ENCODE measurements around the gene PCDHGB6. TPM values are rescaled to one million over a fixed set of nuclear protein-coding genes. Genes with fewer than 3 reads are reported as not detected.
A peak's percentile ranks its signal among the peaks of the same experiment; 100 is the strongest.
"Not testable (repeated sequence)": the region's sequence is repeated elsewhere in the genome, so short reads cannot be mapped to it uniquely, and the experiment has no call there.

The PCDHGB6 gene
- total and polyA plus RNA-seq, 4 donors: 10.0 to 25.7 (median 16.3) TPM

GRCh38 chr5:141388661-141389060 lies 19.2 kb upstream of the PCDHGB6 start:
- no peak overlapping the region for H3K27ac ChIP-seq (ENCODE audit: low read depth, low read length)
- peaks cover 23% of the 10 kb centered on the region for H3K36me3 ChIP-seq (ENCODE audit: control insufficient read depth, insufficient read depth, low read length)
- H3K4me3 ChIP-seq (ENCODE audit: low read depth, low read length): no peak overlapping the region
- no peaks in the 10 kb centered on the region for H3K27me3 ChIP-seq (ENCODE audit: control insufficient read depth, insufficient read depth, low read length)
- WGBS (ENCODE audit: insufficient coverage): 40% methylated on average over 3 of the region's 10 CpGs
- H3K4me1 ChIP-seq (ENCODE audit: control insufficient read depth, insufficient read depth, low read length): no peaks in the 10 kb centered on the region
- no peak for DNase-seq (ENCODE audit: low read depth in 4 of 6, low spot score in 6 of 6)
- H3K9me3 ChIP-seq (ENCODE audit: control insufficient read depth, insufficient read depth, low read length): peaks cover 68% of the 10 kb centered on the region

DNA sequence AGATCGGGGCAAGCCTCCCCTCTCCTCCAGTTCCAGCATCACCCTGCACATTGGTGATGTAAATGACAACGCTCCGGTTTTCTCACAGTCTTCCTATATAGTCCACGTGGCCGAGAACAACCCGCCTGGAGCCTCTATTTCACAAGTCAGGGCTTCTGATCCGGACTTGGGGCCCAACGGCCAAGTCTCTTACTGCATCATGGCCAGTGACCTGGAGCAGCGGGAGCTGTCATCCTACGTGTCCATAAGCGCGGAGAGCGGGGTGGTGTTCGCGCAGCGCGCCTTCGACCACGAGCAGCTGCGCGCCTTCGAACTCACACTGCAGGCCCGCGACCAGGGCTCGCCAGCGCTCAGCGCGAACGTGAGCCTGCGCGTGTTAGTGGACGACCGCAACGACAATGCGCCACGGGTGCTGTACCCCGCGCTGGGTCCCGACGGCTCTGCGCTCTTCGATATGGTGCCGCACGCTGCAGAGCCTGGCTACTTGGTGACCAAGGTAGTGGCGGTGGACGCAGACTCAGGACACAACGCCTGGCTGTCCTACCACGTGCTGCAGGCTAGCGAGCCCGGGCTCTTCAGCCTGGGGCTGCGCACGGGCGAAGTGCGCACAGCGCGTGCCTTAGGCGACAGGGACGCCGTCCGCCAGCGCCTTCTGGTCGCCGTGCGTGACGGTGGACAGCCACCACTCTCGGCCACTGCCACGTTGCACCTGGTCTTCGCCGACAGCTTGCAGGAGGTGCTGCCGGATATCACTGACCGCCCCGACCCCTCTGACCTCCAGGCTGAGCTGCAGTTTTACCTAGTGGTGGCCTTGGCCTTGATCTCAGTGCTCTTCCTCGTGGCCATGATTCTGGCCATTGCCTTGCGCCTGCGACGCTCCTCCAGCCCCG lies 18.4 kb upstream of the PCDHGB6 start:
- H3K36me3 ChIP-seq (ENCODE audit: control insufficient read depth, insufficient read depth, low read length): peaks cover 26% of the 10 kb centered on the region
- H3K4me1 ChIP-seq (ENCODE audit: control insufficient read depth, insufficient read depth, low read length): no peaks in the 10 kb centered on the region
- H3K27me3 ChIP-seq (ENCODE audit: control insufficient read depth, insufficient read depth, low read length): no peaks in the 10 kb centered on the region
- WGBS (ENCODE audit: insufficient coverage): 27% methylated on average over 77 of the region's 77 CpGs
- DNase-seq (ENCODE audit: low read depth in 4 of 6, low spot score in 6 of 6): no peak
- no peak overlapping the region for H3K27ac ChIP-seq (ENCODE audit: low read depth, low read length)
- peaks cover 69% of the 10 kb centered on the region for H3K9me3 ChIP-seq (ENCODE audit: control insufficient read depth, insufficient read depth, low read length)
- no peak overlapping the region for H3K4me3 ChIP-seq (ENCODE audit: low read depth, low read length)

DNA sequence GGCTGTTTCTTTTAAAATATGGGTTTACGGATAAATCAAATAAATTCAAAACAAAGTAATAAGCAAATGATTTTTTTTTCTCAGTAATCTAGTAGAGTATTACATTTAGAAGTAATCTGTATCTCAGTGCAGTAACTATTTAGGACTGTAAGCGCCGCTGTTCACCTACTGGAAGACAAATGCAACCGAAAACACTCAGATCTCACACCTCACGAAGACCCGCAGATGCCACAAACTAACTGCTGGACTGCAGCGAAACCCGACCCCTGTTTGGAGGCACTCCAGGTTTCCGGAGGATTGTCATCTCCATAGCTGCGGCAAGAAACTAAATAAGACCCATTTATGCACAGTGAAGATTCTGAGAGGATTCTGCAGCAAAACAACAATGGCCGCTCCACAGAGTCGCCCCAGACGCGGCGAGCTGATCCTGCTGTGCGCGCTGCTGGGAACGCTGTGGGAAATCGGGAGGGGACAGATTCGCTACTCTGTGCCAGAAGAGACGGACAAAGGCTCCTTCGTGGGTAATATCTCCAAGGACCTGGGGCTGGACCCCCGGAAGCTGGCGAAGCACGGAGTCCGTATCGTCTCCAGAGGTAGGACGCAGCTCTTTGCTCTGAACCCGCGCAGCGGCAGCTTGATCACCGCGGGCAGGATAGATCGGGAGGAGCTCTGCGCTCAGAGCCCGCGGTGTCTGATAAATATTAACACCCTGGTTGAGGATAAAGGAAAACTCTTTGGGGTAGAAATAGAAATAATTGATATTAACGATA lies 15.2 kb upstream of the PCDHGB6 start, which contains the start of gene PCDHGA8:
Gene PCDHGA8, plus strand, starts transcription at position 205 of the 770 bp plus-strand sequence. Its CDS starts 181 bp downstream, at position 386.
- Histone ChIP-seq H3K4me3 (ENCODE audit: low read depth, low read length) (no peak within 1 kb of the TSS), H3K9me3 (ENCODE audit: control insufficient read depth, insufficient read depth, low read length) (peaks cover 63% of the 10 kb centered on the region), H3K4me1 (ENCODE audit: control insufficient read depth, insufficient read depth, low read length) (peaks cover 3% of the 10 kb centered on the region), H3K27me3 (ENCODE audit: control insufficient read depth, insufficient read depth, low read length) (no peaks in the 10 kb centered on the region), H3K27ac (ENCODE audit: low read depth, low read length) (no peak within 1 kb of the TSS), H3K36me3 (ENCODE audit: control insufficient read depth, insufficient read depth, low read length) (peaks cover 21% of the 10 kb centered on the region)
- 18% methylated on average over 27 of the region's 38 CpGs for whole genome bisulfite sequencing (ENCODE audit: insufficient coverage)
- no peak for DNase-seq (ENCODE audit: low read depth in 4 of 6, low spot score in 6 of 6)

DNA sequence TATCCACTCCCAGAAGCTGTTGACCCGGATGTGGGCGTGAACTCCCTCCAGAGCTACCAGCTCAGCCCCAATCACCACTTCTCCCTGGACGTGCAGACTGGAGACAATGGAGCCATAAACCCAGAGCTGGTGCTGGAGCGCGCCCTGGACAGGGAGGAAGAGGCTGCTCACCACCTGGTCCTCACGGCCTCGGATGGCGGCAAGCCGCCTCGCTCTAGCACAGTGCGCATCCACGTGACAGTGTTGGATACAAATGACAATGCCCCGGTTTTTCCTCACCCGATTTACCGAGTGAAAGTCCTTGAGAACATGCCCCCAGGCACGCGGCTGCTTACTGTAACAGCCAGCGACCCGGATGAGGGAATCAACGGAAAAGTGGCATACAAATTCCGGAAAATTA lies 14.6 kb upstream of the PCDHGB6 start:
- Histone ChIP-seq H3K4me3 (ENCODE audit: low read depth, low read length) (no peak overlapping the region), H3K36me3 (ENCODE audit: control insufficient read depth, insufficient read depth, low read length) (peaks cover 21% of the 10 kb centered on the region), H3K27ac (ENCODE audit: low read depth, low read length) (no peak overlapping the region), H3K27me3 (ENCODE audit: control insufficient read depth, insufficient read depth, low read length) (no peaks in the 10 kb centered on the region), H3K9me3 (ENCODE audit: control insufficient read depth, insufficient read depth, low read length) (peaks cover 64% of the 10 kb centered on the region), H3K4me1 (ENCODE audit: control insufficient read depth, insufficient read depth, low read length) (peaks cover 3% of the 10 kb centered on the region)
- no peak for DNase-seq (ENCODE audit: low read depth in 4 of 6, low spot score in 6 of 6)
- 33% methylated on average over 14 of the region's 21 CpGs for WGBS (ENCODE audit: insufficient coverage)

DNA sequence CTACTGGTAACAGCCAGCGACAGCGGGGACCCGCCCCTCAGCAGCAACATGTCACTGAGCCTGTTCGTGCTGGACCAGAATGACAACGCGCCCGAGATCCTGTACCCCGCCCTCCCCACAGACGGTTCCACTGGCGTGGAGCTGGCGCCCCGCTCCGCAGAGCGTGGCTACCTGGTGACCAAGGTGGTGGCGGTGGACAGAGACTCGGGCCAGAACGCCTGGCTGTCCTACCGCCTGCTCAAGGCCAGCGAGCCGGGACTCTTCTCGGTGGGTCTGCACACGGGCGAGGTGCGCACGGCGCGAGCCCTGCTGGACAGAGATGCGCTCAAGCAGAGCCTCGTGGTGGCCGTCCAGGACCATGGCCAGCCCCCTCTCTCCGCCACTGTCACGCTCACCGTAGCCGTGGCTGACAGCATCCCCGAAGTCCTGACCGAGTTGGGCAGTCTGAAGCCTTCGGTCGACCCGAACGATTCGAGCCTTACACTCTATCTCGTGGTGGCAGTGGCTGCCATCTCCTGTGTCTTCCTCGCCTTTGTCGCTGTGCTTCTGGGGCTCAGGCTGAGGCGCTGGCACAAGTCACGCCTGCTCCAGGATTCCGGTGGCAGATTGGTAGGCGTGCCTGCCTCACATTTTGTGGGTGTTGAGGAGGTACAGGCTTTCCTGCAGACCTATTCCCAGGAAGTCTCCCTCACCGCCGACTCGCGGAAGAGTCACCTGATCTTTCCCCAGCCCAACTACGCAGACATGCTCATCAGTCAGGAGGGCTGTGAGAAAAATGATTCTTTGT lies 13.2 kb upstream of the PCDHGB6 start:
- H3K9me3 ChIP-seq (ENCODE audit: control insufficient read depth, insufficient read depth, low read length): peaks cover 68% of the 10 kb centered on the region
- WGBS (ENCODE audit: insufficient coverage): 30% methylated on average over 32 of the region's 53 CpGs
- H3K4me3 ChIP-seq (ENCODE audit: low read depth, low read length); H3K27ac ChIP-seq (ENCODE audit: low read depth, low read length); DNase-seq (ENCODE audit: low read depth in 4 of 6, low spot score in 6 of 6); H3K4me1 ChIP-seq (ENCODE audit: control insufficient read depth, insufficient read depth, low read length); H3K27me3 ChIP-seq (ENCODE audit: control insufficient read depth, insufficient read depth, low read length): not testable (repeated sequence)
- H3K36me3 ChIP-seq (ENCODE audit: control insufficient read depth, insufficient read depth, low read length): peaks cover 19% of the 10 kb centered on the region

DNA sequence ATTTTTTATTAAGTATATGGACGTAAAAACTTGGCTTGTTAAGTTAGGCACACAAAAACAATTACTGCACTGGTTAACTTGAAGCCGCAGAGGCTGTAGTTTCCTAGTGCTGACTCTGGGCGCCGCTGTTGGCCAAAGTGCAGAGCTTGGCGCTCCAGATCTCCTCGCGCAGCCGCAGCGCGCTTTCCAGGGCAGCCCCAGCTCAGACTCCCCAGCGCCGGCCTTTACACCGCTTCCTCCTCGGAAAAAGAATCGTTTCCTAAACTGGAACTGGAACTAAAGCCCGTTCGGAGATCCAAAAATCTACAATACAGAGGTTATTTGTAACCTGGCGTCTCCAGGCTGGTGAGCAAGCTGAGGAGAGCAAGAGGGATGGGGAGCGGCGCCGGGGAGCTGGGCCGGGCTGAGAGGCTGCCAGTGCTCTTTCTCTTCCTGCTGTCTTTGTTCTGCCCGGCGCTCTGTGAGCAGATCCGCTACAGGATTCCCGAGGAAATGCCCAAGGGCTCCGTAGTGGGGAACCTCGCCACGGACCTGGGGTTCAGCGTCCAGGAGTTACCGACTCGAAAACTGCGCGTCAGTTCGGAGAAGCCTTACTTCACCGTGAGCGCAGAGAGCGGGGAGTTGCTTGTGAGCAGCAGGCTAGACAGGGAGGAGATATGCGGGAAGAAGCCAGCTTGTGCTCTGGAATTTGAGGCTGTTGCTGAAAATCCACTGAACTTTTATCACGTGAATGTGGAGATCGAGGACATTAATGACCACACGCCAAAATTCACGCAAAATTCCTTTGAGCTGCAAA lies 9.9 kb upstream of the PCDHGB6 start, which contains the start of gene PCDHGB5:
Gene PCDHGB5, plus strand, starts transcription at position 192 of the 796 bp plus-strand sequence. Its CDS starts 181 bp downstream, at position 373.
- peak in 2 of 6 donors; percentile 13 to 23 for DNase-seq (ENCODE audit: low read depth in 4 of 6, low spot score in 6 of 6)
- Histone ChIP-seq H3K4me3 (ENCODE audit: low read depth, low read length) (peak within 1 kb of the TSS; percentile 9), H3K36me3 (ENCODE audit: control insufficient read depth, insufficient read depth, low read length) (peaks cover 14% of the 10 kb centered on the region), H3K4me1 (ENCODE audit: control insufficient read depth, insufficient read depth, low read length) (peaks cover 13% of the 10 kb centered on the region), H3K9me3 (ENCODE audit: control insufficient read depth, insufficient read depth, low read length) (peaks cover 64% of the 10 kb centered on the region)
- not testable (repeated sequence) for H3K27me3 ChIP-seq (ENCODE audit: control insufficient read depth, insufficient read depth, low read length); H3K27ac ChIP-seq (ENCODE audit: low read depth, low read length)
- 5% methylated on average over 17 of the region's 43 CpGs for WGBS (ENCODE audit: insufficient coverage)

GRCh38 chr5:141398608-141399007 lies 9.2 kb upstream of the PCDHGB6 start:
- WGBS (ENCODE audit: insufficient coverage): 21% methylated on average over 13 of the region's 15 CpGs

DNA sequence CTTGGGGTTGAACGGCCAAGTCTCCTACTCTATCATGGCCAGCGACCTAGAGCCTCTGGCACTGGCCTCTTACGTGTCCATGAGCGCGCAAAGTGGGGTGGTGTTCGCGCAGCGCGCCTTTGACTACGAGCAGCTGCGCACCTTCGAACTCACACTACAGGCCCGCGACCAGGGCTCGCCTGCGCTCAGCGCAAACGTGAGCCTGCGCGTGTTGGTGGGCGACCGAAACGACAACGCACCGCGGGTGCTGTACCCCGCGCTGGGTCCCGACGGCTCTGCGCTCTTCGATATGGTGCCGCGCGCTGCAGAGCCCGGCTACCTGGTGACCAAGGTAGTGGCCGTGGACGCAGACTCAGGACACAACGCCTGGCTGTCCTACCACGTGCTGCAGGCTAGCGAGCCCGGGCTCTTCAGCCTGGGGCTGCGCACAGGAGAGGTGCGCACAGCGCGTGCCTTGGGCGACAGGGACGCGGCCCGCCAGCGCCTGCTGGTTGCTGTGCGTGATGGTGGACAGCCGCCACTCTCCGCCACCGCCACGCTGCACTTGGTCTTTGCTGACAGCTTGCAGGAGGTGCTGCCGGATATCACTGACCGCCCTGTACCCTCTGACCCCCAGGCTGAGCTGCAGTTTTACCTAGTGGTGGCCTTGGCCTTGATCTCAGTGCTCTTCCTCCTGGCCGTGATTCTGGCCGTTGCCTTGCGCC lies 8.1 kb upstream of the PCDHGB6 start:
- 18% methylated on average over 61 of the region's 61 CpGs for WGBS (ENCODE audit: insufficient coverage)
- Histone ChIP-seq H3K27me3 (ENCODE audit: control insufficient read depth, insufficient read depth, low read length) (no peaks in the 10 kb centered on the region), H3K4me1 (ENCODE audit: control insufficient read depth, insufficient read depth, low read length) (peaks cover 12% of the 10 kb centered on the region), H3K36me3 (ENCODE audit: control insufficient read depth, insufficient read depth, low read length) (peaks cover 12% of the 10 kb centered on the region), H3K4me3 (ENCODE audit: low read depth, low read length) (no peak overlapping the region), H3K27ac (ENCODE audit: low read depth, low read length) (no peak overlapping the region), H3K9me3 (ENCODE audit: control insufficient read depth, insufficient read depth, low read length) (peaks cover 60% of the 10 kb centered on the region)
- no peak for DNase-seq (ENCODE audit: low read depth in 4 of 6, low spot score in 6 of 6)

More at GRCh38 chr5:141398608-141399007, 9.2 kb upstream of the PCDHGB6 start:
- Histone ChIP-seq H3K27me3 (ENCODE audit: control insufficient read depth, insufficient read depth, low read length) (no peaks in the 10 kb centered on the region), H3K4me1 (ENCODE audit: control insufficient read depth, insufficient read depth, low read length) (peaks cover 13% of the 10 kb centered on the region), H3K9me3 (ENCODE audit: control insufficient read depth, insufficient read depth, low read length) (peaks cover 60% of the 10 kb centered on the region), H3K36me3 (ENCODE audit: control insufficient read depth, insufficient read depth, low read length) (peaks cover 14% of the 10 kb centered on the region), H3K4me3 (ENCODE audit: low read depth, low read length) (no peak overlapping the region), H3K27ac (ENCODE audit: low read depth, low read length) (no peak overlapping the region)
- DNase-seq (ENCODE audit: low read depth in 4 of 6, low spot score in 6 of 6): no peak
